Memory B cell (primary cell): ENCODE results near the gene LZTS3.
"Not testable (repeated sequence)": the region's sequence is repeated elsewhere in the genome, so short reads cannot be mapped to it uniquely, and the experiment has no call there.

ENCODE experiments used
- ATAC-seq: fragments of 150-1000 bp; cut with Tn5 transposase; 2 replicates; pipeline ENCODE4 v1.10.0; 2021; ENCODE audit warnings: low read depth, mild to moderate bottlenecking, moderate library complexity
- DNase-seq, 2 donors: peaks; one replicate each; pipeline ENCODE4 v3.0.0; 2022; ENCODE audit warnings: low spot score in 2 of 2
- H3K27ac Mint-ChIP-seq: one replicate; pipeline ENCODE4 v1.8.0; 2022; ENCODE audit warnings: mild to moderate bottlenecking, moderate library complexity, mixed read lengths
- H3K27me3 Mint-ChIP-seq: one replicate; pipeline ENCODE4 v1.8.0; 2022; ENCODE audit warnings: mixed read lengths
- H3K36me3 Mint-ChIP-seq: one replicate; pipeline ENCODE4 v1.8.0; 2022; ENCODE audit warnings: mild to moderate bottlenecking, mixed read lengths
- H3K4me1 Mint-ChIP-seq: one replicate; pipeline ENCODE4 v1.8.0; 2022; ENCODE audit warnings: mixed read lengths
- H3K4me3 Mint-ChIP-seq: one replicate; pipeline ENCODE4 v1.8.0; 2022; ENCODE audit warnings: mild to moderate bottlenecking, moderate library complexity, mixed read lengths
- H3K9me3 Mint-ChIP-seq: one replicate; pipeline ENCODE4 v1.8.0; 2022; ENCODE audit warnings: mixed read lengths

The LZTS3 gene

GRCh38 chr20:3152057-3152644 is 21.2 kb downstream of the LZTS3 start:
- not testable (repeated sequence) for H3K27ac Mint-ChIP-seq, H3K9me3 Mint-ChIP-seq, ATAC-seq, H3K27me3 Mint-ChIP-seq, H3K36me3 Mint-ChIP-seq, H3K4me3 Mint-ChIP-seq, DNase-seq
- peaks cover 35% of the 10 kb centered on the region for H3K4me1 Mint-ChIP-seq

GRCh38 chr20:3150908-3151307 is 22.4 kb downstream of the LZTS3 start:
- Mint-ChIP-seq H3K27ac (peak overlapping the region; percentile 66), H3K9me3 (no peaks in the 10 kb centered on the region), H3K4me1 (peaks cover 28% of the 10 kb centered on the region), H3K36me3 (peaks cover 15% of the 10 kb centered on the region), H3K4me3 (no peak overlapping the region), H3K27me3 (no peaks in the 10 kb centered on the region)
- ATAC-seq (no peak), DNase-seq (no peak)

- Mint-ChIP-seq H3K4me3 (no peak overlapping the region), H3K4me1 (peaks cover 7% of the 10 kb centered on the region), H3K36me3 (peaks cover 18% of the 10 kb centered on the region), H3K27ac (no peak overlapping the region), H3K27me3 (no peaks in the 10 kb centered on the region), H3K9me3 (no peaks in the 10 kb centered on the region)
- no peak for DNase-seq
- ATAC-seq: no peak
These were observed 26.5 kb downstream of the LZTS3 start for GRCh38 chr20:3146732-3147341.

- Mint-ChIP-seq H3K27ac (no peak overlapping the region), H3K27me3 (no peaks in the 10 kb centered on the region), H3K4me3 (no peak overlapping the region), H3K4me1 (peaks cover 5% of the 10 kb centered on the region), H3K36me3 (peaks cover 14% of the 10 kb centered on the region), H3K9me3 (no peaks in the 10 kb centered on the region)
- DNase-seq (no peak), ATAC-seq (no peak)
These were observed 31.6 kb downstream of the LZTS3 start for GRCh38 chr20:3141757-3142156.

GRCh38 chr20:3137492-3137891 is 35.9 kb downstream of the LZTS3 start:
- Mint-ChIP-seq H3K27me3 (no peaks in the 10 kb centered on the region), H3K4me3 (no peak overlapping the region), H3K36me3 (peaks cover 4% of the 10 kb centered on the region), H3K27ac (no peak overlapping the region), H3K9me3 (no peaks in the 10 kb centered on the region), H3K4me1 (peaks cover 5% of the 10 kb centered on the region)
- DNase-seq: no peak
- ATAC-seq: no peak

GRCh38 chr20:3135507-3136070 is 37.8 kb downstream of the LZTS3 start:
- Mint-ChIP-seq H3K9me3 (no peaks in the 10 kb centered on the region), H3K4me3 (no peak overlapping the region), H3K27me3 (no peaks in the 10 kb centered on the region), H3K4me1 (peaks cover 5% of the 10 kb centered on the region), H3K36me3 (peaks cover 4% of the 10 kb centered on the region), H3K27ac (no peak overlapping the region)
- no peak for ATAC-seq
- DNase-seq: no peak

- no peaks in the 10 kb centered on the region for H3K27me3 Mint-ChIP-seq
- H3K4me1 Mint-ChIP-seq: peaks cover 4% of the 10 kb centered on the region
- no peaks in the 10 kb centered on the region for H3K9me3 Mint-ChIP-seq
- no peak overlapping the region for H3K27ac Mint-ChIP-seq
- H3K36me3 Mint-ChIP-seq: peaks cover 4% of the 10 kb centered on the region
- DNase-seq (no peak), ATAC-seq (no peak)
- H3K4me3 Mint-ChIP-seq: no peak overlapping the region
These were observed 39.2 kb downstream of the LZTS3 start for GRCh38 chr20:3134151-3134550.

GRCh38 chr20:3133155-3133554 is 40.2 kb downstream of the LZTS3 start:
- H3K27ac Mint-ChIP-seq: no peak overlapping the region
- no peak overlapping the region for H3K4me3 Mint-ChIP-seq
- ATAC-seq (no peak), DNase-seq (no peak)
- no peaks in the 10 kb centered on the region for H3K27me3 Mint-ChIP-seq
- H3K9me3 Mint-ChIP-seq: no peaks in the 10 kb centered on the region
- peaks cover 3% of the 10 kb centered on the region for H3K36me3 Mint-ChIP-seq
- peaks cover 5% of the 10 kb centered on the region for H3K4me1 Mint-ChIP-seq

GRCh38 chr20:3130051-3130600 is 43.2 kb downstream of the LZTS3 start:
- no peak overlapping the region for H3K27ac Mint-ChIP-seq
- H3K27me3 Mint-ChIP-seq: no peaks in the 10 kb centered on the region
- DNase-seq (no peak), ATAC-seq (no peak)
- peaks cover 3% of the 10 kb centered on the region for H3K4me1 Mint-ChIP-seq
- H3K36me3 Mint-ChIP-seq: peaks cover 5% of the 10 kb centered on the region
- H3K4me3 Mint-ChIP-seq: no peak overlapping the region
- peaks cover 2% of the 10 kb centered on the region for H3K9me3 Mint-ChIP-seq

- Mint-ChIP-seq H3K9me3 (peaks cover 3% of the 10 kb centered on the region), H3K27ac (no peak overlapping the region), H3K4me1 (peaks cover 2% of the 10 kb centered on the region), H3K36me3 (peaks cover 6% of the 10 kb centered on the region), H3K4me3 (no peak overlapping the region), H3K27me3 (no peaks in the 10 kb centered on the region)
- no peak for ATAC-seq
- no peak for DNase-seq
These were observed 44.3 kb downstream of the LZTS3 start for GRCh38 chr20:3129094-3129493.

GRCh38 chr20:3128275-3128984 is 44.9 kb downstream of the LZTS3 start:
- H3K36me3 Mint-ChIP-seq: peaks cover 7% of the 10 kb centered on the region
- no peak overlapping the region for H3K27ac Mint-ChIP-seq
- H3K27me3 Mint-ChIP-seq: no peaks in the 10 kb centered on the region
- ATAC-seq (no peak), DNase-seq (no peak)
- peaks cover 5% of the 10 kb centered on the region for H3K9me3 Mint-ChIP-seq
- H3K4me1 Mint-ChIP-seq: peaks cover 2% of the 10 kb centered on the region
- no peak overlapping the region for H3K4me3 Mint-ChIP-seq

- H3K27me3 Mint-ChIP-seq: no peaks in the 10 kb centered on the region
- H3K4me1 Mint-ChIP-seq: peaks cover 2% of the 10 kb centered on the region
- no peak for DNase-seq
- no peak overlapping the region for H3K4me3 Mint-ChIP-seq
- H3K27ac Mint-ChIP-seq: no peak overlapping the region
- H3K36me3 Mint-ChIP-seq: peaks cover 23% of the 10 kb centered on the region
- H3K9me3 Mint-ChIP-seq: peaks cover 6% of the 10 kb centered on the region
- ATAC-seq: no peak
These were observed 46.9 kb downstream of the LZTS3 start for GRCh38 chr20:3126527-3126859.

- not testable (repeated sequence) for H3K4me1 Mint-ChIP-seq, H3K27ac Mint-ChIP-seq, H3K4me3 Mint-ChIP-seq, ATAC-seq, DNase-seq, H3K27me3 Mint-ChIP-seq, H3K9me3 Mint-ChIP-seq
- peaks cover 28% of the 10 kb centered on the region for H3K36me3 Mint-ChIP-seq
These were observed 47.4 kb downstream of the LZTS3 start for GRCh38 chr20:3125776-3126526.
